IMR-90 (cell line): Measurements from ENCODE around the gene IL20. TPM values are rescaled to one million over a fixed set of nuclear protein-coding genes. Genes with fewer than 3 reads are reported as not detected.

Experiments
- ATAC-seq: fragments of 200-7000 bp; cut with Tn5 transposase; 2 replicates; pipeline ENCODE4 v1.9.1; 2020; ENCODE audit warnings: low read depth, mild to moderate bottlenecking, moderate library complexity
- BruUV-seq: library from RNA; stranded (reverse); fragments of 400-500 nt; replicated peaks from 2 replicates; lab custom pipeline; 2021; lab: Mats Ljungman, UMichigan
- CTCF ChIA-PET: fragments of 300-600 bp; formaldehyde crosslinking; extraction: SDS; loops from one replicate; lab custom pipeline; 2021; ENCODE audit warnings: antibody characterized with exemption; lab: Yijun Ruan, JAX
- POLR2A ChIA-PET: fragments of 300-600 bp; sonication (Branson Sonifier 250); formaldehyde crosslinking; loops from one replicate; lab custom pipeline; 2022; ENCODE audit warnings: antibody characterized with exemption; ENCODE audit not compliant: unreplicated experiment; lab: Charles Lee
- DNase-seq: peaks from one replicate; pipeline ENCODE4 v3.0.0; 2013
- H2AFZ ChIP-seq: replicated peaks from 2 replicates; pipeline ENCODE3; 2013; ENCODE audit warnings: low read length, mild to moderate bottlenecking; ENCODE audit not compliant: poor library complexity
- H2AK5ac ChIP-seq: 2 replicates; pipeline ENCODE4 v1.6.1; 2013; ENCODE audit warnings: low read depth, low read length, inconsistent platforms
- H2AK9ac ChIP-seq: replicated peaks from 2 replicates; pipeline ENCODE3; 2013; ENCODE audit warnings: mild to moderate bottlenecking, low read depth, low read length, moderate library complexity; ENCODE audit not compliant: poor library complexity
- H2BK120ac ChIP-seq: 2 replicates; pipeline ENCODE4 v1.6.1; 2013; ENCODE audit warnings: low read depth, low read length, inconsistent platforms
- H2BK15ac ChIP-seq: 3 replicates; pipeline ENCODE4 v1.6.1; 2013; ENCODE audit warnings: low read depth, low read length, inconsistent platforms
- H2BK20ac ChIP-seq: 2 replicates; pipeline ENCODE4 v1.6.1; 2013; ENCODE audit warnings: low read depth, mild to moderate bottlenecking, inconsistent platforms, low read length, moderate library complexity
- H2BK5ac ChIP-seq: 2 replicates; pipeline ENCODE4 v1.6.1; 2013; ENCODE audit warnings: mild to moderate bottlenecking, low read depth, low read length, inconsistent platforms; ENCODE audit not compliant: poor library complexity, severe bottlenecking
- H3K14ac ChIP-seq: replicated peaks from 2 replicates; pipeline ENCODE4 v1.6.1; 2013; ENCODE audit warnings: low read depth, low read length, inconsistent platforms
- H3K18ac ChIP-seq: 2 replicates; pipeline ENCODE4 v1.6.1; 2013; ENCODE audit warnings: low read depth, low read length, control low read depth
- H3K23ac ChIP-seq: 2 replicates; pipeline ENCODE4 v1.6.1; 2013; ENCODE audit warnings: low read depth, low read length, inconsistent platforms
- H3K27ac ChIP-seq: 2 replicates; pipeline ENCODE4 v1.5.1; 2013; ENCODE audit warnings: mild to moderate bottlenecking, control low read depth, low read length; ENCODE audit not compliant: insufficient read depth
- H3K27me3 ChIP-seq: 2 replicates; pipeline ENCODE4 v1.6.1; 2013; ENCODE audit warnings: low read length; ENCODE audit not compliant: control insufficient read depth, insufficient read depth
- H3K36me3 ChIP-seq: 2 replicates; pipeline ENCODE4 v1.6.1; 2013; ENCODE audit warnings: low read length, mixed read lengths; ENCODE audit not compliant: control insufficient read depth, insufficient read depth
- H3K4ac ChIP-seq: 2 replicates; pipeline ENCODE4 v1.6.1; 2013; ENCODE audit warnings: low read depth, low read length, inconsistent platforms
- H3K4me1 ChIP-seq: 2 replicates; pipeline ENCODE4 v1.6.1; 2013; ENCODE audit warnings: low read length, mixed read lengths; ENCODE audit not compliant: control insufficient read depth, insufficient read depth
- H3K4me2 ChIP-seq: 2 replicates; pipeline ENCODE4 v1.6.1; 2013; ENCODE audit warnings: low read depth, mild to moderate bottlenecking, control low read depth, low read length, moderate library complexity
- H3K4me3 ChIP-seq: 2 replicates; pipeline ENCODE4 v1.5.1; 2013; ENCODE audit warnings: low read depth, mild to moderate bottlenecking, control low read depth, low read length, moderate library complexity; ENCODE audit not compliant: insufficient read depth
- H3K56ac ChIP-seq: 2 replicates; pipeline ENCODE4 v1.6.1; 2013; ENCODE audit warnings: low read length, inconsistent platforms; ENCODE audit not compliant: insufficient read depth; ENCODE audit errors: extremely low read depth
- H3K79me1 ChIP-seq, 2 experiments: 2 replicates each; pipeline ENCODE4 v1.6.1; 2013; ENCODE audit warnings: low read length in 2 of 2, inconsistent platforms in 1 of 2, low read depth in 1 of 2
- H3K9ac ChIP-seq: 2 replicates; pipeline ENCODE4 v1.6.1; 2013; ENCODE audit warnings: low read depth, low read length, control low read depth
- H3K9me1 ChIP-seq: 2 replicates; pipeline ENCODE4 v1.6.1; 2013; ENCODE audit warnings: low read length, inconsistent platforms; ENCODE audit not compliant: insufficient read depth
- H3K9me3 ChIP-seq: 2 replicates; pipeline ENCODE4 v1.6.1; 2013; ENCODE audit warnings: low read length; ENCODE audit not compliant: control insufficient read depth, insufficient read depth
- H4K20me1 ChIP-seq: 2 replicates; pipeline ENCODE4 v1.6.1; 2013; ENCODE audit warnings: low read length, inconsistent platforms; ENCODE audit not compliant: insufficient read depth
- H4K5ac ChIP-seq: 2 replicates; pipeline ENCODE4 v1.6.1; 2013; ENCODE audit warnings: mild to moderate bottlenecking, low read depth, low read length, control low read depth
- H4K8ac ChIP-seq, 2 experiments: 2 replicates each; pipeline ENCODE4 v1.6.1; 2013; ENCODE audit warnings: low read depth in 2 of 2, low read length in 2 of 2, control low read depth in 1 of 2, inconsistent platforms in 1 of 2
- H4K91ac ChIP-seq: 2 replicates; pipeline ENCODE4 v1.6.1; 2013; ENCODE audit warnings: low read depth, low read length, inconsistent platforms; ENCODE audit not compliant: insufficient read depth
- BHLHE40 ChIP-seq: fragments of 150-350 bp; IDR thresholded peaks from 2 replicates; pipeline ENCODE4 v1.6.1; 2016; ENCODE audit warnings: mild to moderate bottlenecking, low read depth, low read length
- CEBPB ChIP-seq: IDR thresholded peaks from 2 replicates; pipeline ENCODE4 v1.6.1; 2012; ENCODE audit warnings: low read depth, low read length, improper control_type of control experiment
- CHD1 ChIP-seq: IDR thresholded peaks from 2 replicates; pipeline ENCODE4 v1.6.1; 2012; ENCODE audit warnings: low read depth, low read length, improper control_type of control experiment
- FOS ChIP-seq: fragments of 150-350 bp; IDR thresholded peaks from 2 replicates; pipeline ENCODE4 v1.6.1; 2016; ENCODE audit warnings: low read depth, low read length
- MAFK ChIP-seq: IDR thresholded peaks from 2 replicates; pipeline ENCODE4 v1.6.1; 2012; ENCODE audit warnings: low read depth, low read length, improper control_type of control experiment
- MAZ ChIP-seq: IDR thresholded peaks from 2 replicates; pipeline ENCODE4 v1.6.1; 2012; ENCODE audit warnings: low read depth, mild to moderate bottlenecking, low read length, improper control_type of control experiment, moderate library complexity, borderline replicate concordance
- MXI1 ChIP-seq: IDR thresholded peaks from 2 replicates; pipeline ENCODE4 v1.6.1; 2012; ENCODE audit warnings: low read depth, mild to moderate bottlenecking, low read length, moderate library complexity, borderline replicate concordance
- NFE2L2 ChIP-seq: fragments of 150-350 bp; IDR thresholded peaks from 2 replicates; pipeline ENCODE4 v1.6.1; 2016; ENCODE audit warnings: low read depth, mild to moderate bottlenecking, low read length
- POLR2A ChIP-seq: IDR thresholded peaks from 2 replicates; pipeline ENCODE4 v1.6.1; 2012; ENCODE audit warnings: mild to moderate bottlenecking, low read depth, low read length
- RAD21 ChIP-seq: IDR thresholded peaks from 2 replicates; pipeline ENCODE4 v1.6.1; 2012; ENCODE audit warnings: low read length, improper control_type of control experiment
- RCOR1 ChIP-seq: IDR thresholded peaks from 2 replicates; pipeline ENCODE4 v1.6.1; 2012; ENCODE audit warnings: mild to moderate bottlenecking, low read length, improper control_type of control experiment; ENCODE audit not compliant: insufficient replicate concordance
- RFX5 ChIP-seq: IDR thresholded peaks from 2 replicates; pipeline ENCODE4 v1.8.0; 2012; ENCODE audit warnings: low read depth, mild to moderate bottlenecking, low read length, moderate library complexity
- SMC3 ChIP-seq: fragments of 150-350 bp; IDR thresholded peaks from 2 replicates; pipeline ENCODE4 v1.6.1; 2016; ENCODE audit warnings: low read depth, mild to moderate bottlenecking, antibody characterized with exemption, low read length, moderate library complexity
- WGBS, 2 experiments: methylation state at CpG; one replicate each; pipeline versions ENCODE4 v1.1.5 to v1.1.7; 2013; ENCODE audit warnings: missing lambda C conversion rate in 2 of 2; ENCODE audit not compliant: insufficient read length in 1 of 2; ENCODE audit errors: extremely low coverage in 2 of 2; 5-methylcytosine and 5-hydroxymethylcytosine counted together
- dilution Hi-C: fragments of 300-500 bp; cut with HindIII; formaldehyde crosslinking; loops from one replicate; pipeline ENCODE4 v1.14.3; 2018; ENCODE audit warnings: low sequenced_read_pairs; ENCODE audit not compliant: unreplicated experiment
- in situ Hi-C: fragments of 300-500 bp; cut with MboI; formaldehyde crosslinking; loops from 3 replicates; pipeline ENCODE4 v1.14.3; 2019; ENCODE audit warnings: low sequenced_read_pairs, inconsistent platforms, mixed read lengths
- intact Hi-C: fragments of 100-400 bp; cut with micrococcal nuclease; formaldehyde crosslinking; loops from 2 replicates; pipeline ENCODE4 v1.10.0; 2022
- polyA plus RNA-seq, 3 experiments: library from polyadenylated mRNA; depleted of rRNA; stranded (reverse); fragments of >200 nt; gene quantifications; 2 replicates each; pipeline ENCODE4 v1.2.3, GENCODE V29; 2012; ENCODE audit warnings: low replicate concordance in 1 of 3
- total RNA-seq: library from RNA; depleted of rRNA; stranded (reverse); fragments of >200 nt; gene quantifications from 2 replicates; pipeline ENCODE4 v1.2.3, GENCODE V29; 2012
- TF ChIP-seq, protein P1 (sequence below): fragments of 150-350 bp; IDR thresholded peaks from 2 replicates; pipeline ENCODE4 v1.6.1; 2017; ENCODE audit warnings: mild to moderate bottlenecking, antibody characterized with exemption, low read length, low read depth
- TF ChIP-seq, protein P2 (sequence below): conservative IDR thresholded peaks from 2 replicates; pipeline ENCODE4 v1.5.1; 2012; ENCODE audit warnings: mild to moderate bottlenecking, low read depth, low read length, improper control_type of control experiment
- TF ChIP-seq, protein P3 (sequence below): fragments of 150-350 bp; IDR thresholded peaks from 2 replicates; pipeline ENCODE4 v1.6.1; 2016; ENCODE audit warnings: low read depth, mild to moderate bottlenecking, low read length, moderate library complexity, borderline replicate concordance

IL20 gene
- total and polyA plus RNA-seq, 2 of the 4 experiments (the other 2 are of a cell fraction) = not detected

DNA sequence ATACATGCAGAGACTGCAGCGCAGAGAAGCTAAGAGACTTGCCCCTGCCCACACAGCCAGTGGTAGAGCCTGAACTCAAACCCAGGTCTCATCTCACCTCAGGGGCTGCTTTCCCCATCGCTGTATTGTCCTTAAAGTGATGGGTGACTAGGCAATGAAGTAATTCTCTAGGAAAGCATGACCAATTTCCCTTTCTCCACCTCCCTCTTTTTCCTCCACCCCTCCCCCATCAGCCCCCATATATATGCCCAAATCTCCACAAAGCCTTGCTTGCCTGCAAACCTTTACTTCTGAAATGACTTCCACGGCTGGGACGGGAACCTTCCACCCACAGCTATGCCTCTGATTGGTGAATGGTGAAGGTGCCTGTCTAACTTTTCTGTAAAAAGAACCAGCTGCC lies 31.8 kb downstream of the IL20 start, which contains the start of gene IL24:
Gene IL24, plus strand, starts transcription at position 269 of the 400 bp plus-strand sequence. CDS start 390 bp downstream, outside the sequence.
- Histone ChIP-seq H2AFZ (peak within 1 kb of the TSS; percentile 74), H3K4me1 (peaks cover 28% of the 10 kb centered on the region), H2AK9ac (peak within 1 kb of the TSS; percentile 77), H3K9me1 (peaks cover 31% of the 10 kb centered on the region), H2BK120ac (peak within 1 kb of the TSS; percentile 92), H4K5ac (peak within 1 kb of the TSS; percentile 94), H3K14ac (peak within 1 kb of the TSS; percentile 94), H3K9me3 (no peaks in the 10 kb centered on the region), H3K27ac (peak within 1 kb of the TSS; percentile 85), H4K8ac (peak within 1 kb of the TSS; percentile 38 to 88; a peak in 3 of 4 replicates), H4K20me1 (no peaks in the 10 kb centered on the region), H3K27me3 (no peaks in the 10 kb centered on the region), H3K4me2 (peak within 1 kb of the TSS; percentile 60), H3K4me3 (no peak within 1 kb of the TSS), H2AK5ac (peak within 1 kb of the TSS; percentile 92), H3K36me3 (no peaks in the 10 kb centered on the region), H3K23ac (peak within 1 kb of the TSS; percentile 85), H2BK20ac (peak within 1 kb of the TSS; percentile 95), H3K18ac (peak within 1 kb of the TSS; percentile 86), H2BK15ac (peak within 1 kb of the TSS; percentile 97), H3K56ac (peak within 1 kb of the TSS; percentile 50; the same call in 1 of the 2 replicates), H3K9ac (no peak within 1 kb of the TSS), H2BK5ac (peak within 1 kb of the TSS; percentile 87), H4K91ac (peak within 1 kb of the TSS; percentile 84), H3K4ac (peak within 1 kb of the TSS; percentile 96), H3K79me1 (peaks cover 0 to 23% of the 10 kb centered on the region in 2 experiments; a peak in 1 of 4 replicates)
- no peak for DNase-seq
- no peak for ATAC-seq
- BruUV-seq = no TSS peak
- intact Hi-C loops (no loop called here), in situ Hi-C loops (no loop called here), dilution Hi-C loops (no loop called here)
- ChIA-PET POLR2A (no interaction called here), CTCF (interaction anchor here (0.6 kb wide), 1 partner anchor 1133 kb away, joined by 4 read pairs; no protein-coding TSS in a partner anchor)
- WGBS, 2 experiments = no CpG with 5 or more reads among the region's 4 CpGs
- TF ChIP-seq BHLHE40 = no peak
- no peak for TF ChIP-seq RFX5
- TF ChIP-seq RAD21 = no peak
- no peak for TF ChIP-seq NFE2L2
- no peak for TF ChIP-seq POLR2A
- TF ChIP-seq SMC3 = no peak
- TF ChIP-seq MXI1 = no peak
- TF ChIP-seq MAFK = no peak
- TF ChIP-seq CHD1 = no peak
- TF ChIP-seq CEBPB = no peak
- TF ChIP-seq FOS = no peak
- TF ChIP-seq, protein P1, sequence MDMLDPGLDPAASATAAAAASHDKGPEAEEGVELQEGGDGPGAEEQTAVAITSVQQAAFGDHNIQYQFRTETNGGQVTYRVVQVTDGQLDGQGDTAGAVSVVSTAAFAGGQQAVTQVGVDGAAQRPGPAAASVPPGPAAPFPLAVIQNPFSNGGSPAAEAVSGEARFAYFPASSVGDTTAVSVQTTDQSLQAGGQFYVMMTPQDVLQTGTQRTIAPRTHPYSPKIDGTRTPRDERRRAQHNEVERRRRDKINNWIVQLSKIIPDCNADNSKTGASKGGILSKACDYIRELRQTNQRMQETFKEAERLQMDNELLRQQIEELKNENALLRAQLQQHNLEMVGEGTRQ = no peak
- TF ChIP-seq MAZ = no peak
- TF ChIP-seq, protein P2, sequence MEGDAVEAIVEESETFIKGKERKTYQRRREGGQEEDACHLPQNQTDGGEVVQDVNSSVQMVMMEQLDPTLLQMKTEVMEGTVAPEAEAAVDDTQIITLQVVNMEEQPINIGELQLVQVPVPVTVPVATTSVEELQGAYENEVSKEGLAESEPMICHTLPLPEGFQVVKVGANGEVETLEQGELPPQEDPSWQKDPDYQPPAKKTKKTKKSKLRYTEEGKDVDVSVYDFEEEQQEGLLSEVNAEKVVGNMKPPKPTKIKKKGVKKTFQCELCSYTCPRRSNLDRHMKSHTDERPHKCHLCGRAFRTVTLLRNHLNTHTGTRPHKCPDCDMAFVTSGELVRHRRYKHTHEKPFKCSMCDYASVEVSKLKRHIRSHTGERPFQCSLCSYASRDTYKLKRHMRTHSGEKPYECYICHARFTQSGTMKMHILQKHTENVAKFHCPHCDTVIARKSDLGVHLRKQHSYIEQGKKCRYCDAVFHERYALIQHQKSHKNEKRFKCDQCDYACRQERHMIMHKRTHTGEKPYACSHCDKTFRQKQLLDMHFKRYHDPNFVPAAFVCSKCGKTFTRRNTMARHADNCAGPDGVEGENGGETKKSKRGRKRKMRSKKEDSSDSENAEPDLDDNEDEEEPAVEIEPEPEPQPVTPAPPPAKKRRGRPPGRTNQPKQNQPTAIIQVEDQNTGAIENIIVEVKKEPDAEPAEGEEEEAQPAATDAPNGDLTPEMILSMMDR = no peak
- TF ChIP-seq, protein P3, sequence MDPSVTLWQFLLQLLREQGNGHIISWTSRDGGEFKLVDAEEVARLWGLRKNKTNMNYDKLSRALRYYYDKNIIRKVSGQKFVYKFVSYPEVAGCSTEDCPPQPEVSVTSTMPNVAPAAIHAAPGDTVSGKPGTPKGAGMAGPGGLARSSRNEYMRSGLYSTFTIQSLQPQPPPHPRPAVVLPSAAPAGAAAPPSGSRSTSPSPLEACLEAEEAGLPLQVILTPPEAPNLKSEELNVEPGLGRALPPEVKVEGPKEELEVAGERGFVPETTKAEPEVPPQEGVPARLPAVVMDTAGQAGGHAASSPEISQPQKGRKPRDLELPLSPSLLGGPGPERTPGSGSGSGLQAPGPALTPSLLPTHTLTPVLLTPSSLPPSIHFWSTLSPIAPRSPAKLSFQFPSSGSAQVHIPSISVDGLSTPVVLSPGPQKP = no peak
- no peak for TF ChIP-seq RCOR1
